ENCODE measurements around the gene CHCHD4.
A peak's percentile ranks its signal among the peaks of the same experiment; 100 is the strongest.

Gene CHCHD4

GRCh38 chr3:14145670-14146380 is 21.2 kb upstream of the CHCHD4 start:
- no peak overlapping the region for H3K4me3 ChIP-seq (ENCODE audit: low read depth, low read length)
- no peak for TF ChIP-seq CTCF (IDR thresholded peaks at IDR 0.05; ENCODE audit: insufficient read depth, low read depth, low read length, missing control alignments)
- DNase-seq (ENCODE audit: low read depth) = no peak

GRCh38 chr3:14145236-14145635 is 20.6 kb upstream of the CHCHD4 start:
- no peak for DNase-seq (ENCODE audit: low read depth)
- no peak overlapping the region for H3K4me3 ChIP-seq (ENCODE audit: low read depth, low read length)
- TF ChIP-seq CTCF (IDR thresholded peaks at IDR 0.05; ENCODE audit: insufficient read depth, low read depth, low read length, missing control alignments) = no peak

GRCh38 chr3:14144423-14145075 is 19.9 kb upstream of the CHCHD4 start:
- no peak for TF ChIP-seq CTCF (IDR thresholded peaks at IDR 0.05; ENCODE audit: insufficient read depth, low read depth, low read length, missing control alignments)
- H3K4me3 ChIP-seq (ENCODE audit: low read depth, low read length) = no peak overlapping the region; the same call in 1 of the 2 replicates
- DNase-seq (ENCODE audit: low read depth) = peak; percentile 91

- DNase-seq (ENCODE audit: low read depth) = no peak
- no peak overlapping the region for H3K4me3 ChIP-seq (ENCODE audit: low read depth, low read length)
- no peak for TF ChIP-seq CTCF (IDR thresholded peaks at IDR 0.05; ENCODE audit: insufficient read depth, low read depth, low read length, missing control alignments)
Measured at GRCh38 chr3:14143271-14144225, 18.9 kb upstream of the CHCHD4 start.

GRCh38 chr3:14142567-14143270 is 18.0 kb upstream of the CHCHD4 start:
- DNase-seq (ENCODE audit: low read depth) = no peak
- H3K4me3 ChIP-seq (ENCODE audit: low read depth, low read length) = no peak overlapping the region

More at GRCh38 chr3:14142567-14143270, 18.0 kb upstream of the CHCHD4 start:
- no peak for TF ChIP-seq CTCF (IDR thresholded peaks at IDR 0.05; ENCODE audit: insufficient read depth, low read depth, low read length, missing control alignments)
